PFSK-1 (cell line): ENCODE results near the gene SETBP1.

ENCODE experiments used
- FOXP2 ChIP-seq: optimal IDR thresholded peaks from 2 replicates; pipeline ENCODE3; 2011; ENCODE audit warnings: borderline replicate concordance, control low read depth, inconsistent platforms; ENCODE audit not compliant: insufficient read depth; ENCODE audit errors: extremely low read length, extremely low read depth
- POLR2AphosphoS5 ChIP-seq: IDR thresholded peaks from 2 replicates; pipeline ENCODE4 v1.6.1; 2012; ENCODE audit warnings: low read depth, mild to moderate bottlenecking, control low read depth, low read length, moderate library complexity
- REST ChIP-seq, 2 experiments: IDR thresholded peaks; 2 replicates each; pipeline versions ENCODE4 v1.6.1 to v1.8.0; 2011 to 2012; ENCODE audit warnings: low read depth in 2 of 2, low read length in 2 of 2, control low read depth in 1 of 2, inconsistent platforms in 1 of 2, mild to moderate bottlenecking in 1 of 2, moderate library complexity in 1 of 2; ENCODE audit not compliant: insufficient read depth in 1 of 2
- SIN3A ChIP-seq: IDR thresholded peaks from 2 replicates; pipeline ENCODE4 v1.6.1; 2012; ENCODE audit warnings: mild to moderate bottlenecking, low read length, moderate library complexity, borderline replicate concordance; ENCODE audit not compliant: insufficient read depth
- TAF1 ChIP-seq: IDR thresholded peaks from 2 replicates; pipeline ENCODE4 v1.6.1; 2012; ENCODE audit warnings: low read length, control low read depth, borderline replicate concordance; ENCODE audit not compliant: insufficient read depth

The SETBP1 gene

GRCh38 chr18:44725300-44726058, 44.8 kb downstream of the SETBP1 start:
- TF ChIP-seq POLR2AphosphoS5 (no peak), REST (IDR thresholded peaks at IDR 0.05; ENCODE audit: insufficient read depth in 1 of 2, low read depth in 2 of 2, low read length in 2 of 2) (no peak), TAF1 (no peak)

- TF ChIP-seq SIN3A (no peak), FOXP2 (no peak), POLR2AphosphoS5 (no peak), TAF1 (no peak), REST (IDR thresholded peaks at IDR 0.05; ENCODE audit: insufficient read depth in 1 of 2, low read depth in 2 of 2, low read length in 2 of 2) (no peak)
Observed at GRCh38 chr18:44726059-44726421, 45.4 kb downstream of the SETBP1 start.

GRCh38 chr18:44727291-44727690, 46.6 kb downstream of the SETBP1 start:
- no peak for TF ChIP-seq POLR2AphosphoS5

GRCh38 chr18:44729631-44730101, 49.0 kb downstream of the SETBP1 start:
- TF ChIP-seq POLR2AphosphoS5 (no peak), REST (IDR thresholded peaks at IDR 0.05; ENCODE audit: insufficient read depth in 1 of 2, low read depth in 2 of 2, low read length in 2 of 2) (no peak), FOXP2 (no peak), TAF1 (no peak), SIN3A (no peak)

GRCh38 chr18:44730803-44731529, 50.3 kb downstream of the SETBP1 start:
- TF ChIP-seq POLR2AphosphoS5: no peak

GRCh38 chr18:44731530-44732237, 51.0 kb downstream of the SETBP1 start:
- TF ChIP-seq FOXP2 (no peak), TAF1 (no peak)

- TF ChIP-seq REST (IDR thresholded peaks at IDR 0.05; ENCODE audit: insufficient read depth in 1 of 2, low read depth in 2 of 2, low read length in 2 of 2) (no peak), FOXP2 (no peak), POLR2AphosphoS5 (no peak), TAF1 (no peak), SIN3A (no peak)
Observed at GRCh38 chr18:44732238-44732563, 51.5 kb downstream of the SETBP1 start.
